Activated T-cell treated with anti-CD3 and anti-CD28 coated beads, Interleukin-2, amount 50 U/mL, for 72 hours (primary cell): ENCODE data around the gene SEZ6L. TPM values are rescaled to one million over a fixed set of nuclear protein-coding genes. Genes with fewer than 3 reads are reported as not detected.
A peak's percentile ranks its signal among the peaks of the same experiment; 100 is the strongest.

Experiments used
- ATAC-seq, 2 donors: fragments of 150-1000 bp; cut with Tn5 transposase; replicated peaks in 1 of 2; 2 replicates each; pipeline ENCODE4 v1.10.0; 2021; ENCODE audit warnings: moderate library complexity in 2 of 2, mild to moderate bottlenecking in 1 of 2
- DNase-seq, 2 donors: peaks; one replicate each; pipeline ENCODE4 v3.0.0; 2021 to 2022; ENCODE audit warnings: mixed read lengths in 1 of 2
- H3K27ac Mint-ChIP-seq: one replicate; pipeline ENCODE4 v1.8.0; 2022; ENCODE audit warnings: mild to moderate bottlenecking, moderate library complexity, mixed read lengths
- H3K27me3 Mint-ChIP-seq: one replicate; pipeline ENCODE4 v1.8.0; 2022; ENCODE audit warnings: low read depth, mixed read lengths
- H3K36me3 Mint-ChIP-seq, 2 donors: one replicate each; pipeline ENCODE4 v1.8.0; 2022; ENCODE audit warnings: mixed read lengths in 2 of 2, mild to moderate bottlenecking in 1 of 2; ENCODE audit not compliant: insufficient read depth in 2 of 2
- H3K4me1 Mint-ChIP-seq: one replicate; pipeline ENCODE4 v1.8.0; 2022; ENCODE audit warnings: low read depth, mixed read lengths
- H3K4me3 Mint-ChIP-seq, 2 donors: one replicate each; pipeline ENCODE4 v1.8.0; 2022; ENCODE audit warnings: mild to moderate bottlenecking in 2 of 2, mixed read lengths in 2 of 2, moderate library complexity in 2 of 2
- H3K9me3 Mint-ChIP-seq, 2 donors: one replicate each; pipeline ENCODE4 v1.8.0; 2022; ENCODE audit warnings: mixed read lengths in 2 of 2
- total RNA-seq, 2 donors: library from RNA; stranded (reverse); gene quantifications; one replicate each; pipeline ENCODE4 v1.2.3, GENCODE V29; 2022

SEZ6L gene
- total RNA-seq, 2 donors from 2014 or later = 0.05 TPM; not detected in 1

DNA sequence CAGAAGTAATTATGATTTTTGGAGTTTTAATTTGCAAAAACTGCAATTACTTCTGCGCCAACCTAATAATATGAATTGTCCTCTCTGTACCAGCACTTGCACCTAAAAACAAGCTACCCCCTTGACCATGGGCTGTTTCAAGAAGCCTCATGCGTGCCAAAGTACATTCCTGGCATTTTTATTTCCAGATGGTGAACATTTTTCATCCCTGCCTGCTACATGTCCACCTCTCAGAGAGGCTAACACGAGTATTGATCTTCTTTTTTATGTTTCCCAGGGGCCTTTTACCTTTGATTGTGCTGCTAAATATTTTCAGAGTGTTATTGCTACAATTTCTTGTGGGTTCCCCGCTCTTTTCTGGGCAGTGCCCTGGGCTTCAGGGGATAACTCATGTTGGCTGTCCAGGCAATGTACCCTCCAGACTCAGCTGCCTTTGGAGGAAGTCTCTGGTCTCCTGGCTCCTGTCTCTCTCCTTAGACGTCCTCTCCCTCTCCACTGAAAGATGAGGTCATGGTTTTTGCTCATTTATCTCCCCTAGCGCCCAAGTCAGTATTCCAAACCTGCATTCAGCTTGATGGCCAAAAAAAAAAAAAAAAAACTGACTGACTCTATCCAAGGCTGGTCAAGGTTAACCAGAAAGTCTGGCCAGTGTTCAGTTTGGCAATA lies 173.6 kb downstream of the SEZ6L start:
- peaks cover 45% of the 10 kb centered on the region for H3K27me3 Mint-ChIP-seq
- no peak for ATAC-seq
- H3K9me3 Mint-ChIP-seq = no peaks in the 10 kb centered on the region
- H3K4me1 Mint-ChIP-seq = no peaks in the 10 kb centered on the region
- H3K27ac Mint-ChIP-seq = no peak overlapping the region
- no peaks in the 10 kb centered on the region for H3K36me3 Mint-ChIP-seq
- no peak for DNase-seq
- no peak overlapping the region for H3K4me3 Mint-ChIP-seq

DNA sequence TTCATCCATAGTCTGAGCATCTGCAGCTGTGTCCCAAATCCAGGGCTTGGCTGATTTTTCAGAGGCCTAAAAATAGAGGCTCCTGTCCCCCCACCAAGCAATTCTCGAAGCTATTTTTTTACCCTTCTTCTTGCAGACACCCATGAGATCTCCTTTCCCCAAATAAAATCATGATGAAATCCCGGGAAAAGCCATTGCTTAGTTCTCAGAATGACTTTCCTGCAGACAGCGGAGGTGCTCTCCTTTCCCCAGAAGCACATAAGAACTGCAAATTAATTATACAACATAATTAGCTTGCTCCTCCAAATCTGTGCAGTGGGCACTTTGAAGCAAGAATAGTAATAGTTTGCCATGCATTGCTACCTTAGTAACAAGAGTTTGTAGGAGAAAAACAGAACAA lies 176.2 kb downstream of the SEZ6L start:
- no peaks in the 10 kb centered on the region for H3K9me3 Mint-ChIP-seq
- DNase-seq = no peak
- H3K36me3 Mint-ChIP-seq = no peaks in the 10 kb centered on the region
- no peak for ATAC-seq
- H3K27ac Mint-ChIP-seq = no peak overlapping the region
- no peak overlapping the region for H3K4me3 Mint-ChIP-seq
- no peaks in the 10 kb centered on the region for H3K4me1 Mint-ChIP-seq
- peaks cover 29% of the 10 kb centered on the region for H3K27me3 Mint-ChIP-seq

DNA sequence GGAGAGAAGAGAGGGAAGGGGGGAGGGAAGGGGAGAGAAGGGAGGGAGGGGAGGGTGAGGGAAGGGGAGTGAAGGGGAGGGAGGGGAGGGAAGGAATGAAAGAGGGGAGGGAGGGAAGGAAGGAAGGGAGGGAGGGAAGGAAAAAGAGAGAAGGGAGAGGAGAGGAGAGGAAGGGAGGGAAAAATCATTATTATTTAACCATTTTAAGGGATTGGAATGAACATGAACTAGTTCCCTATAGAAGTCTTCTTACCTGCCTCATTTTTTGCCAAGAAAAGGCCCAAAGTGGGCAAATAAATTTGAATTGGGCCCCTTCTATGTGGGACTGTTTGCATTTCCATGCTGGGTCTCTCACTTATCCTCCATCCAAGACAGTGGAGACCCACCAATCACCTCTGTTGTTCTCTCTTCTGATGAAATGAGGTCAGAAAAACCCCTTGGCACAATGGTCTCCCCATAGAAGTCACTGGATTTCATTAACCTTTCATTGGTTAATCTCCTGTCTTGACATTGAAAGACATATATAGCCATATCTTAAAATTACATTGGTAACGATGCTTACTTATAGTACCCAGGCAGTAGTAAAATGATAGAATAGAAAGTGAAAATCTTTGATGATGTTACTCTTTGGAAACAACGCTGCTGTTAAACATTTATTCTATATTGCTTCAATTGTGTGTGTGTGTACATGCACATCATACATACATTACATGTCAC lies 179.7 kb downstream of the SEZ6L start:
- Mint-ChIP-seq H3K36me3 (no peaks in the 10 kb centered on the region), H3K27me3 (peaks cover 19% of the 10 kb centered on the region), H3K27ac (no peak overlapping the region), H3K4me3 (no peak overlapping the region), H3K4me1 (no peaks in the 10 kb centered on the region), H3K9me3 (no peaks in the 10 kb centered on the region)
- DNase-seq = no peak
- no peak for ATAC-seq

DNA sequence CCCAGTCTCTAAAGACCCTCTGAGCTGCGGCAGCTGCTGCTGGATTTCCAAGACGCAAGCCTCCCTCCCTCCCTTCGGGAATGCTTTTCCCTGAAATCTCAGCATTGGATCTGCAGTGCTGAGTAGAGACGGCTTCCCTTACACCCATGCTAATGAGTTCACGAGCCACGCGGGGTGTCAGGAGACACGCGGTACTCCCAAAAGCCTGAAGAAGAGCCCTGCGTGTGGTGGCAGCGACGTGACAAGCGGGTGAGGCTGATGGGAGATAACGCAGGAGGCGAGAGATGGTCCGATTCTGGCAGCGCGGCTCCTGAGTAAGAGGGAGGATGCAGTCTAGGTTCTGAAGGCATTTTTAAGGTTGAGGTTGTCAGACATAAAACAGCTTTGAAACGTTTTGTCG lies 185.4 kb downstream of the SEZ6L start:
- Mint-ChIP-seq H3K9me3 (no peaks in the 10 kb centered on the region), H3K36me3 (no peaks in the 10 kb centered on the region), H3K4me3 (no peak overlapping the region), H3K27me3 (peaks cover 15% of the 10 kb centered on the region), H3K4me1 (no peaks in the 10 kb centered on the region), H3K27ac (no peak overlapping the region)
- no peak for ATAC-seq
- DNase-seq = no peak

DNA sequence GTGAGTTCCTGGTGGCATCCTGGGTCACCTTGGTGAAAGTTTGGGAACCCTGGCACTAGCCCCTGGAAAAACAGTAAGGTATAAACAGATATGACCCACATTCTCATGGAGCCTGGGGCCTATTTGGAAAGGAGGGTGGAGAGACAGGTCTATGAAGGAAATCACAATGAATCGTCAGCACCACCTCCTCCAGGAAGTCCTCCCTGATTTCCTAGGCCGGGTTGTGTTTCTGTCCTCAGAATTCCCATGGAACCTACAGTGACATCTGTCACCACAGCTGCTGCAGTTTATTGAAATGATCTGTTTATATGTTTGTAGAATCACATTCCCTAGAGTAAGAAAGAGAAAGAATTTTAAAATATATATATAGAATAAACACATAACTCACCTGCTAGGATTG lies 188.0 kb downstream of the SEZ6L start:
- Mint-ChIP-seq H3K27me3 (peaks cover 23% of the 10 kb centered on the region), H3K36me3 (no peaks in the 10 kb centered on the region), H3K27ac (no peak overlapping the region), H3K4me3 (no peak overlapping the region), H3K9me3 (no peaks in the 10 kb centered on the region), H3K4me1 (peaks cover 7% of the 10 kb centered on the region)
- DNase-seq (no peak), ATAC-seq (no peak)

DNA sequence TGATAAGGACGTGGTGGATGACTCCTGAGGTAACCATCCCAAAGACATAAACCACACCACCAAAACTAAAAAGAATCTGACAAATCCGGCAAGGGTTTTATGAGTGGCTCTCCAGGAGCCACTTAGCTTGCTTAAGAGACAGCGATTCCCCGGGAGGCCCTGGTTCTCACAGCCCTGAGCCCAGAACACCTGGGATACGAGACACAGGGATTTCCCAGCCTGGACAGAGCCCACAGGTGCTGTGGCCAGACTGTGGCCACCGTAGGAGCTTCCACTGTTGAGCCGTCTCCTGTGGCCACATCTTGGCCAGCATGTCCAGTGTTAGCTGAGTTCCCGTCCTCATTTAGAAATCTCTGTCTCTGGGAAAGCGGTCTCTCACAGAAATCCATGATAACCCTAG lies 188.6 kb downstream of the SEZ6L start:
- ATAC-seq (no peak), DNase-seq (no peak)
- H3K36me3 Mint-ChIP-seq = no peaks in the 10 kb centered on the region
- peaks cover 28% of the 10 kb centered on the region for H3K27me3 Mint-ChIP-seq
- H3K27ac Mint-ChIP-seq = no peak overlapping the region
- no peak overlapping the region for H3K4me3 Mint-ChIP-seq
- H3K4me1 Mint-ChIP-seq = peaks cover 7% of the 10 kb centered on the region
- no peaks in the 10 kb centered on the region for H3K9me3 Mint-ChIP-seq

DNA sequence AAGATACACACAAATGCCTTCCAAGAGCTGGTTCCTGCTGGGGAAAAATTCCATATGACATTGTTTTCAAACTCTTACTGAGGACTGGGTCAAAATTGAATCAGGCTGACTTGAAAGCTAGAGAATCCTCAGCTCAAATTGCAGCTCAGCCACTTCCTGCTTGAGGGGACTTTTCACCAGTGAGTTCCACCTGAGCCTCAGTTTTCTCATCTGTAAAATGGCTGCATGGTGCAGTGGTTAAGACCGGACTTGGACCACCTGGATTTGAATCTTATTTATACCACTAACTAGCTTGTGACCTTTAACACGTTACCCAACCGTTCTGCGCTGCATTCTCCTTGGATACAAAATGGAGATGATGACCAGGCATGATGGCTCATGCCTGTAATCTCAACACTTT lies 189.9 kb downstream of the SEZ6L start:
- H3K27me3 Mint-ChIP-seq = peaks cover 20% of the 10 kb centered on the region
- H3K36me3 Mint-ChIP-seq = no peaks in the 10 kb centered on the region
- peaks cover 7% of the 10 kb centered on the region for H3K4me1 Mint-ChIP-seq
- ATAC-seq (no peak), DNase-seq (no peak)
- no peak overlapping the region for H3K27ac Mint-ChIP-seq
- no peaks in the 10 kb centered on the region for H3K9me3 Mint-ChIP-seq
- no peak overlapping the region for H3K4me3 Mint-ChIP-seq

DNA sequence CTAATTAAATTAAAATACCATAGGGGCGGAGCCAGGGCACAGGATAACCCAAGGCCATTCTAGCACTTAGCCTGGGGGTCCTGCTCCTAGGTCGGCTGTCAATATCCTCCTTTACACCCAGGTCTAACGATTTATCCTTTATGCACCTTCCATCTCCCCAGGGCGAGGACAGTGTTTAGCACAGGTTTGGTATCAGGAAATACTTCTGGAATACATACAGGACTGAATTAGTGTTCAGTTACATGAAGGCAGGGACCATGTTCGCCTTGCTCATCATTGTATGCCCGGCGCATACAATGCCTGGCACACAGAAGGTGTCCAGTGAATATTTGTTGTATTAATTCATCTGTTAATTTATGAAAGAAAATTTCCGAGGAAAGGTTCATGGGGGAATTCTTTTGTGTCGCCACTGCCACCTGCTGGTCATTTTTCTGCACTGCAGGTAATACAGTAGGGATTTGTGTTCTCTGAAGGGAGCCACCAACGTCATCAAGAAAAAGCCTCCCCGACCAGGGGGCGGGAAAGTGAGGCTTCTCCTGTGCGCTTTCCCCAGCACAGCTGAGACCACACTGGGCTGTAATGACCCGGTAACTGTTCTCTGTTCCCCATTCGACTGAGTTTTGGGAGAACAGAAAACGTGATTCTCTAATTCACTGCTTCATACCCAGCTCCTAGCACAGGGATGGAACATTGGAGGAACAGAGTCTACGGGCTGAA lies 191.1 kb downstream of the SEZ6L start:
- H3K36me3 Mint-ChIP-seq = no peaks in the 10 kb centered on the region
- H3K9me3 Mint-ChIP-seq = no peaks in the 10 kb centered on the region
- ATAC-seq (peak; percentile 60 to 66), DNase-seq (peak; percentile 59 to 61)
- peak overlapping the region; percentile 38 to 64 for H3K4me3 Mint-ChIP-seq
- H3K27ac Mint-ChIP-seq = no peak overlapping the region
- H3K27me3 Mint-ChIP-seq = peaks cover 17% of the 10 kb centered on the region
- H3K4me1 Mint-ChIP-seq = peaks cover 7% of the 10 kb centered on the region

DNA sequence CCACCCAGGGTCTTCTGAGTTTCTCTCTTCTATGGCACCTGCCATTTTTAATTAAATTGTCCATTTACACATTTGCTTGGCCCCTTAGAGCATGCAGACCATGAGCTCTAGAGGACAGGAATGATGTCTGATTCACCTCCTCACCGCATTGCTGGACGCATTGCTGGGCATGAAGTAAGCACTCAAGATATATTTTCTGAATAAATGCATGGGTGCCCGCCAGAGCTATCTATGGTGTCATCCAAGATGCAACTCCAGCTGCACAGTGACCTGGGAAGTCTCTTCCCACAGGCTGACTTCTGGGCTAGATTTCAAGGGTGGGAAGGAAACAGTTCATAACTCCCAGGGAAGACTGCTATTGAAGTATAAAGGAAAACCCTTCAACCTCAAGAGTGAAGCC lies 193.2 kb downstream of the SEZ6L start:
- H3K4me3 Mint-ChIP-seq = no peak overlapping the region
- H3K27me3 Mint-ChIP-seq = peaks cover 18% of the 10 kb centered on the region
- H3K36me3 Mint-ChIP-seq = no peaks in the 10 kb centered on the region
- ATAC-seq = no peak
- H3K4me1 Mint-ChIP-seq = peaks cover 8% of the 10 kb centered on the region
- no peak overlapping the region for H3K27ac Mint-ChIP-seq
- DNase-seq = no peak
- no peaks in the 10 kb centered on the region for H3K9me3 Mint-ChIP-seq

DNA sequence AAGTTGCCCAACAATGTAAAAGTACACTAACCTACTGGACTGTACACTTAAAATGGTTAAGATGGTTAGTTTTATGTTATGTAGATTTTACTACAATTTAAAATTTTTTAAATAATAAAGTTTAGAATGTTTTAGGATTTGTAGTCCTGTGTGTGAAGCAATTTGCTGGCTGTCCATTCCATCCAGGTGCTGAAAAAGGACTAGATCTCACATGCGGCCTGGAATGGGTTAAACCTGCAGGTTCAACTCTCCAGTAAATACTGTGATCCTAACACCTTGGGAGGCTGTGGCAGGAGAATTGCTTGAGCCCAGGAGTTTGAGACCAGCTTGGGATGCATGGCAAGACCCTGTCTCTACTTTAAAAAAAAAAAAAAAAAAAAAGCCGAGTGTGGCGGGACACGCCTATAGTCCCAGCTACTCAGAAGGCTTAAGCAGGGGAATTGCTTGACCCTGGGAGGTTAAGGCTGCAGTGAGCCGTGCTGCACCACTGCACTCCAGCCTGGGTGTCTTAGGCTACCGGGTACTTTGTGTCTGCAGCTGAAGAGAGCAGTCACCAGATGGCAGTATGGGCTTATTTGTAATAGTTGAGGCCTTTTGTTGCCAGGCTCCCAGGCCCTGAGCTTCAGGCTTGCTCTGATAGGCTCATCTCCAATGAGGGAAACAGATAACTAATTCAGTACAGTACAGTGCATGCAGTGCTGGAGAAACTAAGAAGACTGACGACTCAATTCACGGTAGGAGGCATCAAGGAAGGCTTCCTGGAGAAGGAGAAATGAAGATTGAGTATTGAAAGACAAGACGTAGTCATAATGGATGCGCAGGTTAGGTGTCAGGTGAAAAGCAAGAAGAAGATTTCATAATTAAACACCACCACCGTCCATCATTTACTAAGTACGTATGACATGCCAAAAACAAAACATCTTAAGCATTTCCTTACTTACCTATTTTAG lies 195.1 kb downstream of the SEZ6L start:
- Mint-ChIP-seq H3K27ac (no peak overlapping the region), H3K4me3 (no peak overlapping the region), H3K9me3 (no peaks in the 10 kb centered on the region), H3K27me3 (peaks cover 24% of the 10 kb centered on the region), H3K36me3 (no peaks in the 10 kb centered on the region), H3K4me1 (peaks cover 11% of the 10 kb centered on the region)
- DNase-seq = peak; percentile 55 to 60
- ATAC-seq = peak; percentile 83 to 85

DNA sequence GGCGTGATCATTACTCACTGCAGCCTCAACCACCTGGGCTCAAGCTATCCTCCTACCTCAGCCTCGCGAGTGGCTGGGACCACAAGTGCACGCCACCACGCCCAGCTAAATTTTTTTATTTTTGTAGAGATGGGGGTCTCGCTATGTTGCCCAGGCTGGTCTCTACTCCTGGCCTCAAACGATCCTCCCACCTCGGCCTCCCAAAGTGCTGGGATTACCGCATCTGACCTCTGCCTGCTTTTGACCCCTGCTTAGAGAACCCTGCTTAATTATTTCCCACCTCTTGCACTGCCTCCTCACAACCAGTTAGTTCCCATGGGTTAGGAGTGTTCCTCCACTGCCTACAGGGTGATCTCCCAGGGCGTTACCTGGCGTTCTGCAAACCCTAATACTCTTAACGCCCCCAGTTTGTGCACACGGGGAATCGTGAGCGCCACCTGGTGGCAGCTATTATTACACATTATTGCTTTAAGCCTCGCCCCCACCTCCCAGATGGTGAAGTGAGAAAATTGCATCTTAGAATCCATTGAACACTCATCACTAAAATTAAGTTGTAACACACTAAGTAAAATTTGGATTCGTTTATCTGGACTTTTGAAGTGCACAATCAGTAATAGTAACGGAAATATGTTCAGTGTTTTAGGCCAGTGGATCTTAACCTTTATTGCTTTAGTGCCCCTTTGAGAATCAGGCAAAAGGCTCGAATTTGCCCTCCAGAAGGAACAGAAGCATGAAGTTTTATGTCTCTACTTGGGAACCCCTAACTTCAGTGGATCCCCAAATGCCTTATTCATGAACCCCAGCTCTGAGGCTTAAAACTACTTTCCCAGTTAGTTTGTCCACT lies 198.4 kb downstream of the SEZ6L start:
- no peaks in the 10 kb centered on the region for H3K9me3 Mint-ChIP-seq
- ATAC-seq (peak; percentile 41 to 75), DNase-seq (peak; percentile 63 to 69)
- H3K27ac Mint-ChIP-seq = no peak overlapping the region
- H3K4me1 Mint-ChIP-seq = peaks cover 4% of the 10 kb centered on the region
- no peaks in the 10 kb centered on the region for H3K36me3 Mint-ChIP-seq
- peaks cover 36% of the 10 kb centered on the region for H3K27me3 Mint-ChIP-seq
- no peak overlapping the region for H3K4me3 Mint-ChIP-seq

DNA sequence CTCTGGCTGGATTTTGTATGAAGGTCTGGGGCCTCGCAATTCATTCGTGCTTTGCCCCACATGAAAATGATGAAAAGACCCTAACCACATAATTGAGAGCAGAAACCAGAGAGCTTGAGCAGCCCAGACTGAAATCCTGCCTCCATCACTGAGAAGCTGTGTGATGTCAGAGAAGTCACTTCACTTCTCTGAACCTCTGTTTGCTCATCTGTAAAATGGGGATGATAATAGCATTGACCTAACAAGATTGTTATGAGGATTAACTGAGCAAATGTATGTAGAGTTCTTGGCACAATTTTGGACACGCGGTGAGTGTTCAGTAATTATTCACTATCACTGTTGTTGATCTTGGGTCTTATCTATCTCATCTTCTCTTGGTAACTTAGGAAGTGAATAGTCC lies 203.6 kb downstream of the SEZ6L start:
- H3K9me3 Mint-ChIP-seq = no peaks in the 10 kb centered on the region
- H3K4me3 Mint-ChIP-seq = no peak overlapping the region
- no peak for ATAC-seq
- no peak for DNase-seq
- no peak overlapping the region for H3K27ac Mint-ChIP-seq
- peaks cover 50% of the 10 kb centered on the region for H3K27me3 Mint-ChIP-seq
- peaks cover 13% of the 10 kb centered on the region for H3K4me1 Mint-ChIP-seq
- H3K36me3 Mint-ChIP-seq = no peaks in the 10 kb centered on the region
